Adipocyte (in vitro differentiated cells): ENCODE data around the gene TNFRSF9.
"Not testable (repeated sequence)": the region's sequence is repeated elsewhere in the genome, so short reads cannot be mapped to it uniquely, and the experiment has no call there.

Source experiments
- DNase-seq: peaks from one replicate; pipeline ENCODE4 v3.0.0-alpha.2; 2015; ENCODE audit warnings: low read depth
- H3K27me3 ChIP-seq: replicated peaks from 2 replicates; pipeline ENCODE4 v1.7.0; 2013; ENCODE audit warnings: mild to moderate bottlenecking, low read length, moderate library complexity; ENCODE audit not compliant: control insufficient read depth, insufficient read depth
- H3K36me3 ChIP-seq: 2 replicates; pipeline ENCODE4 v1.7.0; 2013; ENCODE audit warnings: low read length, mild to moderate bottlenecking, moderate library complexity; ENCODE audit not compliant: control insufficient read depth, insufficient read depth, severe bottlenecking
- H3K4me1 ChIP-seq: 2 replicates; pipeline ENCODE4 v1.7.0; 2013; ENCODE audit warnings: mild to moderate bottlenecking, low read length, moderate library complexity; ENCODE audit not compliant: control insufficient read depth, insufficient read depth
- H3K4me3 ChIP-seq: 2 replicates; pipeline ENCODE4 v1.7.0; 2013; ENCODE audit warnings: mild to moderate bottlenecking, low read length, moderate library complexity
- H3K9ac ChIP-seq: 2 replicates; pipeline ENCODE4 v1.7.0; 2013; ENCODE audit warnings: mild to moderate bottlenecking, low read length, moderate library complexity
- H3K9me3 ChIP-seq: 2 replicates; pipeline ENCODE4 v1.7.0; 2013; ENCODE audit warnings: mild to moderate bottlenecking, low read length, moderate library complexity; ENCODE audit not compliant: control insufficient read depth

TNFRSF9 gene

DNA sequence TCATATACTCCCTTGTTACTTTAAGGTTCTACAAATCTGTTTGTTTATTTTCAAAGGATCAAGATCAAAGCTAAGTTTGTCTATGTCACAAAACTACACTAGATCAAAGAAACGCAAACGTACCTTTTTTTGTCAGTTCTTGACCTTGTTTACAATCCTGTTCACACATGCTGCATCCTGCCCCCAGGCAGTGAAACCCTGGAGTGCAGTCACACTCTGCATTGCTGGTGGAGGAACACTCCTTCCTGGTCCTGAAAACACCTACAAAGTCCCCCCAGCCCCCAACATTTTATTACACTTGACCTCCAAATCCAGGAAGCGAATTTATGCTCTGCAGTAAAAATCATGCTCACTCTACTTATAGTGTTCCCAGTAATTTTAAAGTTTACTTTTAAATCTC is 2.6 kb downstream of the TNFRSF9 start:
- H3K27me3 ChIP-seq: peaks cover 29% of the 10 kb centered on the region
- no peaks in the 10 kb centered on the region for H3K36me3 ChIP-seq
- peaks cover 12% of the 10 kb centered on the region for H3K4me1 ChIP-seq
- H3K9ac ChIP-seq: no peak overlapping the region
- no peak overlapping the region for H3K4me3 ChIP-seq
- no peaks in the 10 kb centered on the region for H3K9me3 ChIP-seq
- no peak for DNase-seq

GRCh38 chr1:7932524-7933138 is 8.0 kb downstream of the TNFRSF9 start:
- H3K4me3 ChIP-seq: no peak overlapping the region
- H3K36me3 ChIP-seq: no peaks in the 10 kb centered on the region
- DNase-seq: no peak
- no peaks in the 10 kb centered on the region for H3K9me3 ChIP-seq
- no peak overlapping the region for H3K9ac ChIP-seq
- H3K27me3 ChIP-seq: peaks cover 30% of the 10 kb centered on the region
- H3K4me1 ChIP-seq: no peaks in the 10 kb centered on the region

- no peaks in the 10 kb centered on the region for H3K36me3 ChIP-seq
- no peak overlapping the region for H3K4me3 ChIP-seq
- no peak overlapping the region for H3K9ac ChIP-seq
- no peak for DNase-seq
- peaks cover 33% of the 10 kb centered on the region for H3K27me3 ChIP-seq
- no peaks in the 10 kb centered on the region for H3K4me1 ChIP-seq
- H3K9me3 ChIP-seq: no peaks in the 10 kb centered on the region
These were observed 9.2 kb downstream of the TNFRSF9 start for GRCh38 chr1:7931446-7931812.

GRCh38 chr1:7930645-7931445 is 9.8 kb downstream of the TNFRSF9 start:
- Histone ChIP-seq H3K36me3 (no peaks in the 10 kb centered on the region), H3K9me3 (no peaks in the 10 kb centered on the region), H3K4me3 (no peak overlapping the region), H3K4me1 (no peaks in the 10 kb centered on the region), H3K9ac (no peak overlapping the region), H3K27me3 (peaks cover 33% of the 10 kb centered on the region)
- DNase-seq: no peak

GRCh38 chr1:7929637-7930036 is 11.0 kb downstream of the TNFRSF9 start:
- H3K9ac ChIP-seq: no peak overlapping the region
- H3K27me3 ChIP-seq: peaks cover 22% of the 10 kb centered on the region
- DNase-seq: no peak
- H3K9me3 ChIP-seq: no peaks in the 10 kb centered on the region
- no peaks in the 10 kb centered on the region for H3K36me3 ChIP-seq
- no peaks in the 10 kb centered on the region for H3K4me1 ChIP-seq
- H3K4me3 ChIP-seq: no peak overlapping the region

GRCh38 chr1:7928247-7928646 is 12.4 kb downstream of the TNFRSF9 start:
- Histone ChIP-seq H3K4me3 (no peak overlapping the region), H3K4me1 (no peaks in the 10 kb centered on the region), H3K27me3 (peaks cover 21% of the 10 kb centered on the region), H3K9ac (no peak overlapping the region), H3K9me3 (no peaks in the 10 kb centered on the region), H3K36me3 (no peaks in the 10 kb centered on the region)
- DNase-seq: no peak

GRCh38 chr1:7927061-7927460 is 13.6 kb downstream of the TNFRSF9 start:
- not testable (repeated sequence) for H3K9ac ChIP-seq, DNase-seq

DNA sequence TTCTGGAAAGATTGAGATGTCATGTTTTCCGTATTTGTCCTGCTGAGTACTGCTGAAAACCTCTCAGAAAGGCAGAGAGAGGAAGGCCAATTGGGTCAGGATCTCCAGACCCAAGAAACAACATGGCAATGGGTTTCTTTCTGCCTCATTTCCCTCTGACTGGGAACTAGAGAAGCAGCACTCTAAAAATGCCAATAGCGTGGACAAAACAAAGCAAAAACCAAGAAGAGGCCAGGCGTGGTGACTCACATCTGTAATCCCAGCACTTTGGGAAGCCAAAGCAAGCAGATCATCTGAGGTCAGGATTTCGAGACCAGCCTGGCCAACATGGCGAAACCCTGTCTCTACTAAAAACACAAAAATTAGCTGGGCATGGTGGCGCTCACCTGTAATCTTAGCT is 18.3 kb downstream of the TNFRSF9 start:
- no peaks in the 10 kb centered on the region for H3K9me3 ChIP-seq
- H3K9ac ChIP-seq: no peak overlapping the region
- DNase-seq: peak; percentile 27
- no peak overlapping the region for H3K4me3 ChIP-seq
- no peaks in the 10 kb centered on the region for H3K36me3 ChIP-seq
- peaks cover 3% of the 10 kb centered on the region for H3K4me1 ChIP-seq
- H3K27me3 ChIP-seq: peaks cover 3% of the 10 kb centered on the region

More at GRCh38 chr1:7927061-7927460, 13.6 kb downstream of the TNFRSF9 start:
- H3K4me3 ChIP-seq, H3K4me1 ChIP-seq, H3K36me3 ChIP-seq, H3K9me3 ChIP-seq: not testable (repeated sequence)
- H3K27me3 ChIP-seq: peaks cover 15% of the 10 kb centered on the region

- no peak overlapping the region for H3K4me3 ChIP-seq
- H3K4me1 ChIP-seq: peaks cover 3% of the 10 kb centered on the region
- no peaks in the 10 kb centered on the region for H3K9me3 ChIP-seq
- DNase-seq: no peak
- H3K36me3 ChIP-seq: no peaks in the 10 kb centered on the region
- H3K9ac ChIP-seq: no peak overlapping the region
- H3K27me3 ChIP-seq: no peaks in the 10 kb centered on the region
These were observed 18.8 kb downstream of the TNFRSF9 start for GRCh38 chr1:7921796-7922195.

DNA sequence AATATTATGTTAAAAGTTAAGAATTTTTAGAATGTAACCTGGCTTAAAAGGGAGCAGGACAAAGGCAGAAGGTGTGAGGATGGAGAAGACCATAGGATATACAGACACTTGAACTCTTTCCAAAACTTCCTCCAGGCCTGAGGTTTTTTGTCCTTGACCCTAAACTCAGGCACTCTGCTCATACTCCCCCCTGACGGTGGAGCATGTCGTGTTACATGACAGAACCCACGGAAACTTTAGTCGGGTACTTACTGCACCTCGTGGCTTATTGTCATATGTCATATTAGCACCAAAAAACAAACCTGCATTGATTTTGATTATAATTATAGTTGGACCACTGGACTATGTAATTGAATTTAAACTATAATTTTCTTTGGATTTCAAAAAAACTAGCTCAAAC is 20.8 kb downstream of the TNFRSF9 start:
- Histone ChIP-seq H3K27me3 (no peaks in the 10 kb centered on the region), H3K4me3 (no peak overlapping the region), H3K4me1 (peaks cover 3% of the 10 kb centered on the region), H3K9ac (no peak overlapping the region), H3K36me3 (no peaks in the 10 kb centered on the region), H3K9me3 (no peaks in the 10 kb centered on the region)
- no peak for DNase-seq

- H3K4me1 ChIP-seq, H3K9me3 ChIP-seq, H3K27me3 ChIP-seq, H3K36me3 ChIP-seq, DNase-seq, H3K9ac ChIP-seq, H3K4me3 ChIP-seq: not testable (repeated sequence)
These were observed 22.7 kb downstream of the TNFRSF9 start for GRCh38 chr1:7917971-7918370.

- Histone ChIP-seq H3K36me3 (no peaks in the 10 kb centered on the region), H3K9me3 (no peaks in the 10 kb centered on the region), H3K27me3 (peaks cover 16% of the 10 kb centered on the region), H3K4me3 (no peak overlapping the region), H3K9ac (no peak overlapping the region), H3K4me1 (no peaks in the 10 kb centered on the region)
- no peak for DNase-seq
These were observed 24.2 kb downstream of the TNFRSF9 start for GRCh38 chr1:7916501-7916830.
